Endometrial microvascular endothelial cells (primary cell): ENCODE measurements around the gene ZNF440. TPM values are rescaled to one million over a fixed set of nuclear protein-coding genes. Genes with fewer than 3 reads are reported as not detected.
"Not testable (repeated sequence)": the region's sequence is repeated elsewhere in the genome, so short reads cannot be mapped to it uniquely, and the experiment has no call there.

Experiments
- in situ Hi-C: cut with HindIII; loops from 2 replicates; pipeline ENCODE4 v1.10.0; 2017; ENCODE audit warnings: low sequenced_read_pairs, low pct_unique_long_range_greater_than_20kb; ENCODE audit errors: inconsistent ontology term
- total RNA-seq: library from RNA; depleted of rRNA; stranded (reverse); fragments of >200 nt; gene quantifications from one replicate; pipeline ENCODE4 v1.2.3, GENCODE V29; 2015; ENCODE audit errors: inconsistent ontology term

The ZNF440 gene
- total RNA-seq, 1 donor from 2014 or later = 4.2 TPM

DNA sequence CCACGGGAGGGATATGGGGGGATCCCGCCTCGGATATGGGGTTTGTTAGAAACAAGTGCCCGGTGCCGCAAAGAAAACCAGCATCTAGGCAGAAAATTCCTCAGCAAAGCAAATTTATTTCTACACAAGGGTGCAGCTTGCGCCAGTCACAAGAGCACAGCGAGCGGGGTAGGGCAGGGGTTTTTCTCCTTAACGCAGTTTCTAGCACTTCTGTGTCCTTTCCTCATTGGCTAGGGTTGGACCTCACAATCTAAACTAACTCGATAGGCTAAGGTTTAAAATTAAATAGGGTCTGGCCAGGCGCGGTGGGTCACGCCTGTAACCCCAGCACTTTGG, 595 bp downstream of the ZNF440 start:
- in situ Hi-C loops = no loop called here

DNA sequence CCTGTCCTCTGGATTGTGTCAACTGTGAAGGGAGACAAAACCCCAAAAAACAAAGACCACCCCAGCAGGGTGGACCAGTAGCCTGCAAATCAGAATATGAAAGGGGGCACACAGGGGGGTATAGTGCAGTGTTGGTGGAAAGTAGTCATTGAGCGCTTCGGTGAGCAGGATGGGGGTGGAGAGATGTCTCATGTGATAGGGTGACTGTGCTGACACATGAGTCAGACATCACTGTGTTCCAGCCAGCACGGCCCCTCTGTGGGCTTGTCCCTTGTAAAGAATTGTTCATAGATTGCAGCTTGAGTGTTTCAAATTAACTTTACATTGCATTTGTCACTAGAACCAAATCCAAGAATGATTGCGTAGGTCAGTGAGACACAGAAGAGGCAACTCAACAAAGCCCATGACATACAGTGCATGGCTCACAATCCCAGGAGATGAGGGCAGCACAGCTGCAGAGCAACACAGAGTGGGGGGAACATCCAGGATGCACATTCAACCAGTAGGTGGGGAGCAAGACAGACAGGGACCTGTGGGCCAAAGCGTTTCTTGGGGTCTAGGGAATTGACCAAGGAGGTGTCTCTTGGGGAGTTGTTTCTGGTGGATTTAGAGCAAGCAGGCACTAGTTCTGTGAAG, 7.5 kb downstream of the ZNF440 start:
- in situ Hi-C loops = no loop called here

DNA sequence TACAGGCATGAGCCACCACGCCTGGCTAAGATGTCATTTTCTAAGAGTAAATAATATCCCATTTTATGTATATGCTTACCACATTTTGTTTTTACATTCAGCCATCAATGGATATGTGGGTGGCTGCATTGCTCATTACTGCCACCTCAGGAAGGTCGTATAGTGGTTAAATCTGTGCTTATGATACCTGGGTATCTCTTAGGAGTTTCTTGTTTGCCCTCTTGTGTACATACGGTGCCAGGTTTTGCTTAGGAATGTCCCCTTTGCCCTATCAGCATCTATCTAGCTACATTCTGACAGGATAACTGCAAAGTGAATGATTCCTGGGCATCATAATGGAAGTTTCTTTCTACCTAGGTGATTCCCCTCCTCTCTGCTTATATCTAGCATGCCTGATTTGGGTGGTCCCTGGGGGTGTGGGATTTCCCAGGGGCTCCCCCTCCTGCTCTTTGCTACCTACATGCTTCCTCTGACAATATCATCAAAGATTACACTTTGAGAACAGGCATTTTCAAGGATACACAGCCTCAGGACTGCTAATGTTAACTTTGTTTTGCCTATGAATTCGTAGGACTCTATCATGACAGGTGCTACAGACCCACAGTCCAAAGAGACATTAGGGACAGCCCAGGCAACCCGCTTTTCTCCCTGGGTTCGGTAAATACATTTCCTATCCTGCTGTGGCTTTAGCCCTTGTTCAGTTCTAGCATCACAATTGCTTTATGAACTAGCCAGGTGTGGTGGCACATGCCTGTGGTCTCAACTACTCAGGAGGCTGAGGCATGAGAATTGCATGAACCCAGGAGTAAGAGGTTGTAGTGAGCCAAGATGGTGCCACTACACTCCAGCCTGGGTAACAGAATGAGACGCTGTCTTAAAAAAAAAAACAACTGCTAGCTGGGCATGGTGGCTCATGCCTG, 15.1 kb downstream of the ZNF440 start:
- in situ Hi-C loops = not testable (repeated sequence)

DNA sequence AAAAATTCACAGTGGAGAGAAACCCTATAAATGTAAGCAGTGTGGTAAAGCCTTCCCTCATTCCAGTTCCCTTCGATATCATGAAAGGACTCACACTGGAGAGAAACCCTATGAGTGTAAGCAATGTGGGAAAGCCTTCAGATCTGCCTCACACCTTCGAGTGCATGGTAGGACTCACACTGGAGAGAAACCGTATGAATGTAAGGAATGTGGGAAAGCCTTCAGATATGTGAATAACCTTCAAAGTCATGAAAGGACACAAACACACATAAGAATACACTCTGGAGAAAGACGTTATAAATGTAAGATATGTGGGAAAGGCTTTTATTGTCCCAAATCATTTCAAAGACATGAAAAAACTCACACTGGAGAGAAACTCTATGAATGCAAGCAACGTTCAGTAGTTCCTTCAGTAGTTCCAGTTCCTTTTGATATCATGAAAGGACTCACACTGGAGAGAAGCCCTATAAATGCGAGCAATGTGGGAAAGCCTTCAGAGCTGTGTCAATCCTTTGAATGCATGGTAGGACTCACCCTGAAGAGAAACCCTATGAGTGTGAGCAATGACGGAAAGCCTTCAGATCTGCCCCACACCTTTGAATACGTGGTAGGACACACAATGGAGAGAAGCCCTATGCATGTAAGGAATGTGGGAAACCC, 18.3 kb downstream of the ZNF440 start:
- in situ Hi-C loops = no loop called here

DNA sequence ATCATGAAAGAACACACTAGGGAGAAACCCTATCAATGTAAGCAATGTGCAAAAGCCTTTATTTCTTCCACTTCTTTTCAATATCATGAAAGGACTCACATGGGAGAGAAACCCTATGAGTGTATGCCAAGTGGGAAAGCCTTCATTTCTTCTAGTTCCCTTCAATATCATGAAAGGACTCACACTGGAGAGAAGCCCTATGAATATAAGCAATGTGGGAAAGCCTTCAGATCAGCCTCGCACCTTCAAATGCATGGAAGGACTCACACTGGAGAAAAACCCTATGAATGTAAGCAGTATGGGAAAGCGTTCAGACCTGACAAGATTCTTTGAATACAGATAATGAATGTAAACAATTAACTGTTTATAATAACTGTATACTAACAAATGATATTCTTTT, 19.5 kb downstream of the ZNF440 start:
- in situ Hi-C loops = no loop called here

DNA sequence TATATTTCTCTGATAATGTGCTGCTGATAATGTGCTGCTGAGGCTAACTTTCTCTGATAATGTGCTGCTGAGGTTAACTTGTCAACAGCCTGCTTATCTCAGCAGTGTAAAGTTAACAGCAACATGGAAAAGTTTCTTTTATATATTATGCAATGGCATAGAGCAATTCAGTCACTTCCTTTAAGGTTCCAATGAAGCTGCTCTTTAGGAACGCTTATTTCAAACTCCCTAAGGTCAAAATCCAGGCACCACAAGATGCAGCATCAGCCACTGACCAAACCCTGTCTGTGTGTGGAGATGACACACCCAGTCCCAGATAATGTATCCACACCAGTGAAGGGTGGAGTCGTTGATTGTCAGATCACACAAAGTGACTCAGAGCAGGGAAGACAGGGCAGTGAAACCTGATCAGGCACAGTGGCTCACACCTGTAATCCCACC, 21.6 kb downstream of the ZNF440 start:
- in situ Hi-C loops = not testable (repeated sequence)

DNA sequence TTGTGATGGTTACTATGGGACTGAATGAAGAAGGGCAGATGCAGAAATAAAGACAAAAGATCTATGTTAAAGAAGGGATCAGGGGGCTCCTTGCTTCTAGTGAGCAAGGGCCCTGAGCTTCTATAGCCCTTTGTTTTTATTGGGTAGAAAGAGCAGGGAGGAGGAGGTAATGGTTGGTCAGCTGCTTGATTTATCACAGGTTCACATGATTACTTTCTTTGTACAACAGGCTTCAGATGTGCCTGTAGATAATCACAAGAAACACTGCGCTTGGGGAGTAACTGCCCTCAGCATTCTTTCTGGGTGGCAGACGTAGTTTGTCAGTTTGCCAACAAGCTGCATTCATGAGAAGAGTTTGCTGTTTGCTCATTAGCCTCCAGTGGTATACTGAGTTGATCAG, 29.6 kb downstream of the ZNF440 start:
- in situ Hi-C loops = no loop called here

DNA sequence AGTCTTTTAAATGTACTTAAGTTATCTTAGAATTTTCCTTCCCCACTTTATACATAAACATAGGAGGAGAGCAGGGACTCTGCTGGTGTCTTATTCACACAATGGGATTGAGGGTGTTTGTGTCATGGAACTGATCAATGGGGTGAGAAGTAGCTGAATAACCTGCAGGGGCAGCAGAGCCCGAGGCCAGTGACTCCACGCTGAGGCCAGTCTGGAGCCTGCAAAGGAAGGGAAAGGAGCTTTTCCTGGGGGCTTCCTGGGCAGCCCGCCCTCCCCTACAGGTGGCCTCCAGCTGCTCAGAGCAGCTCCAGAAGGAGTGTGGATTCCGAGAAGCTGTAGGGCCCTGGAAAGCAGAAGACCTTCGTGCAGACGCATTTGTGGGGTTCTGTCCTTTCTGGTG, 33.5 kb downstream of the ZNF440 start:
- in situ Hi-C loops = not testable (repeated sequence)

DNA sequence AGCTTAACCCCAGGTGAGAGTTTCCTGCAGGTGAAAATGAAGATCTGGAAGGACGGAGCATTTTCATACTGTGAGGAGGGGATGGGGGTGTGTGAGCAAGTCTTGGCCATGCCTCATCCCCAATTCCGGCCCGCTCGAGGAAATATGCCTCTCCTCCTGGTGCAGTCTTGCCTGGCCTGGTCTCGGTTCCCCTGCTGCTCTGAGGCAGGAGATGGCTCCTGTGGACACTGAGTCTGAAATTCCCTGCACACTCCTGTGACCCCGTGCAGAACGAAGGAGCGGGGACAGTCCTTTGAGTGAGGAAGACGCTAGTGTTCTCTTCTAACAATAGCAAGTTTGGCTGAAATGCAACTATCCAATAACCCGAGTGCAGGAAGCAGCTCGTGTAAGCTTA, 34.1 kb downstream of the ZNF440 start:
- in situ Hi-C loops = no loop called here

DNA sequence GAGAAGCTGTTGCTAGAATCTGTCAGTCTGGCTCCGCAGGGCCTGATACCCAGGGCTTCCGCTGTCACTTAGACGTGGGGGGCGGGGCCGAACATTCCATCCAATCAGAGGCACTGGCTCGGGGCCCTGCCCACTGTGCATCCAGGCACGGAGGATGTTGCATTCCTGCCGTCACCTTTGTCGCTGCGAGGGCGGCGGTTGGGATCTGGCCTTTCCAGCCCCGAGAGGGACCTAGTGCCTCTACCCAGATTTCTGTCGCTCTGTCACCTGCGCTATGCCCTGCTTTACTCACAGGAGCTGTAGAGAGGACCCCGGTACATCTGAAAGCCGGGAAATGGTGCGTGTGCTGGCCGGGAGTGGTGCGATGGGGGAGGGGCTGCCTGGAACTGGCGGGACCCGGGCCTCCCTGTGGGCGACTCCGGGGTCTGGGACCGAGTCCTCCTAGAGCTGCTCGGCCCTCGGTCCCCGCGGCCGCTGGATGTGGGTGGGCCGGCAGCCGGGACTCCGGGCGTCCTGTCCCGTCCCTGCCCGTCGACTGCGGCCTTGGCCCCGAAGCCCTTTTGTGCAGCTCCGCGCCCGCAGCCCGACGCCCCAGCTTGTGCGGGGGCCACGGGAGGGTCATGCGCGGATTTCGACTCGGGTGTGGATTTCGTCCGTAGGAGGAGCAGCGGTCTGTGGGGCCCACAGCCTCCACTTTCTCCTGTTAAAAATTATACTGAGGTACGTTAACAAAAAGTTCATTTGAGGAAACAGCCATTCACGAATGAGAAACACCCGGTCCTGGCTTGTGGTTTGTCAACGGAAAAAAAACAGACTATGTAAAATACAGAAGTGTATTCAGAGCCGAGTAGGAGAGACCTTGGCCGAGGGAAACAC, 34.8 kb downstream of the ZNF440 start, which contains the start of gene ZNF439:
Gene ZNF439, plus strand, starts transcription at position 133 of the 876 bp plus-strand sequence. Its CDS starts 142 bp downstream, at position 275.
- in situ Hi-C loops = no loop called here

DNA sequence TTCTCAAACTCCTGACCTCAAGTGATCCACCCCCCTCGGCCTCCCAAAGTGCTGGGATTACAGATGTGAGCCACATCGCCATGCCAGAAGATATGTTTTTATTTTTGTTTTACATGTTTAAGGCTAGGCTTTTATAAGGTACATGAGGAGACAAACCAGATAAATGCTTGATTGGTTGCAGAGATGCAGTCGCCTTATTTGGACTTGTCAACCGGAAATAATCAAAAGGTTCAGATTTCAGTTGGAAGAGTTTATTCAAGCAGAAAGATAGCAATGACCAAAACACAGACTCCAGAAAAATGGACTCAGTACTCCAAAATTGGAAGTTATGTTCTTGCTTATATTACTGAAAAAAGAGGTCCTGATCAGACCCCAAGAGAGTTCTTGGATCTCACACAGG, 36.2 kb downstream of the ZNF440 start:
- in situ Hi-C loops = not testable (repeated sequence)

DNA sequence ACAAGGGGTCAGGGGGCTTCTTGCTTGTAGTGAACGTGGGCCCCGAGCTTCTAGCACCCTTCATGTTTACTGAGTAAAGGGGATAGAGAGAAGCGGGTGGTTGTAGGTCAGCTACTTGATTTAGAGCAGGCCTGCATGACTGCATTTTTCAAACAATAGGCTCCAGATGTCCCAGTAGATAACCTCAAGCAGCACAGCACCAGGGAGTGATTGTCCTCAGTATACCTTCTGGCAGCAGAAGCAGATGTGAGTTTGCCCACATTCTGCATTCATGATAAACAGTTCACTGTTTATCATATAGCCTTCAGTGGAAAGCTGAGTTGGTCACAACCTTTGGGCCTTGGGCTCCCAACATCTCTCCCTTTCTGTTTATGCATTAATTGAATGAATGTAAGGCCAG, 39.3 kb downstream of the ZNF440 start:
- in situ Hi-C loops = no loop called here

DNA sequence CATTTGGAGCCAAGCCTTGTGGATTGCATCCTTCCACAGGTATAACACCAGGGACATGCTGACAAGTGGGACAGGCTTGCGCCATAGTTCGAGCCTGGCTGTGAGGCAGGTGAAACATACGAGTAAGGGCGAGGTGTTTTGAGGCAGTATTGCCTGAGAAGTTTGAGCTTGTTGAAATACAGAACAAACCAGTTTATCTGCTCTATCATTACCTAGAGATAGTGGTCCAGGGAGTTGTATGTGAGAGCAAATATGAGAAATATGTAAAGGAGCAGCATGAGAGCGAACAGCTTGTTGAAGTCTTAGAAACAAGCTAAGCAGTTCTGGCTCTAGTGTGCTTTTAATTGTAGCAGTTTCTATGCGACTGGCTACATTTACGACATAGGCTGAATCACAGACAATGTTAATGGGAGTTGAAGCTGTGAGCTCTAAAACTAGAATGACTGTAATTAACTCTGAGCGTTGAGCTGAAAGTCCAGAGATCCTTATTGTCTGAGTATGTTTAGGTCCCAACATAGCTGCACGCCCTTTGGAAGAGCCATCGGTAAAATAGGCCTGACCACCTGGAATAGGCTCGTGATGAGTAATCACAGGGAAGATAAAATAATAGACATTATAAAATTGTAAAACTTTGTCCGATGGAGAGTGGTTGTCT, 42.6 kb downstream of the ZNF440 start:
- in situ Hi-C loops = no loop called here

DNA sequence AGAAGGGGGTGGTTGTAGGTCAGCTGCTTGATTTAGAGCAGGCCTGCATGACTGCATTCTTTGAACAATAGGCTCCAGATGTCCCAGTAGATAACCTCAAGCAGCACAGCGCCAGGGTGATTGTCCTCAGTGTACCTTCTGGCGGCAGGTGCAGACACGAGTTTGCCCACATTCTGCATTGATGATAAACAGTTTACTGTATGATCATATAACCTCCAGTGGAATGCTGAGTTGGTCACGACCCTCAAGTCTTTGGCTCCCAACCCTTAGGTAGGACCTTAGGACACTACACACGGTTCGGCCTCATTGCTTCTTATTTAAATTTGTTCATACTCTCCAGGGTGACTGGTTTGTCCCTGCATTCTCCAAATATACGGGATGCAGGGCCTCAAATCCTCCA, 46.6 kb downstream of the ZNF440 start:
- in situ Hi-C loops = no loop called here

DNA sequence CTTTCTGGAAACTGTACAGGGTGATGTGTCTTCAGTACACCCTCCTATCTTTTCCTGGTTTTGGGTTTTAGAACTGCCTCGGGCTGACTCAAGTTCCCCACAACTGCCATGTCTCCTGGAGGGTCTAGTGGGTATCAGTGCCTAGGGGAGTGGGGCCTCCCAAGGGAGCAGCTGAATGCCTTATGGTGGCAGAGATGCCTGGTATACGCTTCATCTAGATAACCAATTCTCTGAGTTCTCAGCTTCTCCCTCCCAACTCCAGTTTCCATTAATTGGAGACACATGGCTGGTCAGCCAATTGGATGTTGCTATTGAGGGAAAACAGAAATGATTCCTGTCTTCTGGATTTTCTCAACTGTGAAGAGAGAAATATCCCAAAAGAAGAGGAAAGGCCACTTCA, 47.2 kb downstream of the ZNF440 start:
- in situ Hi-C loops = no loop called here

DNA sequence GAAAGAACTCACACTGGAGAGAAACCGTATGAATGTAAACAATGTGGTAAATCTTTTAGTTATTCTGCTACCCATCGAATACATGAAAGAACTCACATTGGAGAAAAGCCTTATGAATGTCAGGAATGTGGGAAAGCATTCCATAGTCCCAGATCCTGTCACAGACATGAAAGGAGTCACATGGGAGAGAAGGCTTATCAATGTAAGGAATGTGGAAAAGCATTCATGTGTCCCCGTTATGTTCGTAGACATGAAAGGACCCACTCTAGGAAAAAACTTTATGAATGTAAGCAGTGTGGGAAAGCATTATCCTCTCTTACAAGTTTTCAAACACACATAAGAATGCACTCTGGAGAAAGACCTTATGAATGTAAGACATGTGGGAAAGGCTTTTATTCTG, 53.7 kb downstream of the ZNF440 start:
- in situ Hi-C loops = not testable (repeated sequence)

DNA sequence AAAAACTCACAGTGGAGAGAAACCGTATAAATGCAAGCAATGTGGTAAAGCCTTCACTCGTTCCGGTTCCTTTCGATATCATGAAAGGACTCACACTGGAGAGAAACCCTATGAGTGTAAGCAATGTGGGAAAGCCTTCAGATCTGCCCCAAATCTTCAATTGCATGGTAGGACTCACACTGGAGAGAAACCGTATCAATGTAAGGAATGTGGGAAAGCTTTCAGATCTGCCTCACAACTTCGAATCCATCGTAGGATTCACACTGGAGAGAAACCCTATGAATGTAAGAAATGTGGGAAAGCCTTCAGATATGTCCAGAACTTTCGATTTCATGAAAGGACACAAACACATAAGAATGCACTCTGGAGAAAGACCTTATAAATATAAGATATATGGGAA, 54.1 kb downstream of the ZNF440 start:
- in situ Hi-C loops = no loop called here

DNA sequence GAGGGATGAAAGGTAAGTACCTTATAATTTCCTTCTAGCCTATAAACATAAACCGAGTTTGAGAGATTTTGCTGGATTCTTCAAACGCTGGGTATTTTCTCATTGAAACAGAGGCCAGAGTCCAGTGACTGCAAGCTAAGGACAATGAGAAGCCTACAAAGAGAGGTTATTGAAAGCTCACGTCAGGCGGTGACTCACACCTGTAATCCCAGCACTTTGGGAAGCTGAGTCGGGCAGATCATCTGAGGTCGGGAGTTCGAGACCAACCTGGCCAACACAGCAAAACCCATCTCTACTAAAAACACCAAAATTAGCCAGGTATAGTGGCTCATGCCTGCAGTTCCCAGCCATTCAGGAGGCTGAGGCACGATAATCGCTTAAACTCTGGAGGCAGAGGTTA, 58.6 kb downstream of the ZNF440 start:
- in situ Hi-C loops = no loop called here
